Measurements from ENCODE around the gene AQP1.

Gene AQP1

GRCh38 chr7:30925117-30925516, 13.5 kb downstream of the AQP1 start:
- Histone ChIP-seq H3K36me3 (ENCODE audit: control insufficient read depth in 1 of 2, insufficient read depth in 2 of 2, low read depth in 1 of 2, low read length in 2 of 2) (peaks cover 13 to 40% of the 10 kb centered on the region in 2 experiments), H3K4me1 (ENCODE audit: control insufficient read depth, insufficient read depth, low read depth, low read length) (peaks cover 34% of the 10 kb centered on the region), H3K4me2 (ENCODE audit: low read length, poor library complexity, severe bottlenecking) (no peak overlapping the region), H3K18ac (ENCODE audit: low read depth in 1 of 2, low read length in 2 of 2) (no peak overlapping the region), H2AK5ac (ENCODE audit: low read length, severe bottlenecking) (no peak overlapping the region), H3K9ac (ENCODE audit: low read length) (no peak overlapping the region), H2BK120ac (ENCODE audit: low read depth, low read length) (no peak overlapping the region), H3K23ac (ENCODE audit: low read length in 2 of 2) (no peak overlapping the region), H2AFZ (ENCODE audit: low read depth, low read length) (no peak overlapping the region), H2BK5ac (ENCODE audit: low read depth, low read length, poor library complexity, severe bottlenecking) (no peak overlapping the region), H3K9me3 (ENCODE audit: control insufficient read depth, low read length) (peaks cover 10% of the 10 kb centered on the region), H3K79me1 (replicated peaks; ENCODE audit: low read length, poor library complexity, severe bottlenecking) (no peaks in the 10 kb centered on the region), H2BK12ac (ENCODE audit: low read length in 2 of 2) (no peak overlapping the region), H4K91ac (ENCODE audit: low read length) (no peak overlapping the region), H3K14ac (ENCODE audit: low read length in 2 of 2) (no peak overlapping the region), H4K8ac (ENCODE audit: low read length) (no peak overlapping the region), H3K27me3 (ENCODE audit: control insufficient read depth in 1 of 2, insufficient read depth in 1 of 2, low read length in 2 of 2) (no peaks in the 10 kb centered on the region), H2BK15ac (ENCODE audit: low read depth, poor library complexity, severe bottlenecking) (no peak overlapping the region), H3K4me3 (ENCODE audit: insufficient read depth in 1 of 2, low read depth in 1 of 2, low read length in 2 of 2) (no peak overlapping the region), H3K27ac (ENCODE audit: low read length, poor library complexity, severe bottlenecking) (no peak overlapping the region), H3K4ac (ENCODE audit: low read depth in 1 of 2, low read length in 2 of 2) (no peak overlapping the region)
- WGBS = 89% methylated on average over 2 of the region's 2 CpGs
- no peak for DNase-seq

GRCh38 chr7:30925913-30926312, 14.3 kb downstream of the AQP1 start:
- H3K9ac ChIP-seq (ENCODE audit: low read length) = no peak overlapping the region
- H3K27me3 ChIP-seq (ENCODE audit: control insufficient read depth in 1 of 2, insufficient read depth in 1 of 2, low read length in 2 of 2) = no peaks in the 10 kb centered on the region
- H3K79me1 ChIP-seq (replicated peaks; ENCODE audit: low read length, poor library complexity, severe bottlenecking) = no peaks in the 10 kb centered on the region
- H3K36me3 ChIP-seq (ENCODE audit: control insufficient read depth in 1 of 2, insufficient read depth in 2 of 2, low read depth in 1 of 2, low read length in 2 of 2) = peaks cover 13 to 40% of the 10 kb centered on the region in 2 experiments
- H3K4ac ChIP-seq (ENCODE audit: low read depth in 1 of 2, low read length in 2 of 2) = no peak overlapping the region
- H4K91ac ChIP-seq (ENCODE audit: low read length) = no peak overlapping the region
- H3K4me2 ChIP-seq (ENCODE audit: low read length, poor library complexity, severe bottlenecking) = no peak overlapping the region
- H4K8ac ChIP-seq (ENCODE audit: low read length) = no peak overlapping the region
- H2BK12ac ChIP-seq (ENCODE audit: low read length in 2 of 2) = no peak overlapping the region
- DNase-seq = no peak
- H3K9me3 ChIP-seq (ENCODE audit: control insufficient read depth, low read length) = peaks cover 10% of the 10 kb centered on the region
- no peak overlapping the region for H2BK5ac ChIP-seq (ENCODE audit: low read depth, low read length, poor library complexity, severe bottlenecking)
- H3K18ac ChIP-seq (ENCODE audit: low read depth in 1 of 2, low read length in 2 of 2) = no peak overlapping the region
- 92% methylated on average over 5 of the region's 5 CpGs for WGBS
- peaks cover 34% of the 10 kb centered on the region for H3K4me1 ChIP-seq (ENCODE audit: control insufficient read depth, insufficient read depth, low read depth, low read length)
- no peak overlapping the region for H2AFZ ChIP-seq (ENCODE audit: low read depth, low read length)
- H2BK120ac ChIP-seq (ENCODE audit: low read depth, low read length) = no peak overlapping the region
- no peak overlapping the region for H3K4me3 ChIP-seq (ENCODE audit: insufficient read depth in 1 of 2, low read depth in 1 of 2, low read length in 2 of 2)
- no peak overlapping the region for H2BK15ac ChIP-seq (ENCODE audit: low read depth, poor library complexity, severe bottlenecking)
- no peak overlapping the region for H3K27ac ChIP-seq (ENCODE audit: low read length, poor library complexity, severe bottlenecking)
- H3K14ac ChIP-seq (ENCODE audit: low read length in 2 of 2) = no peak overlapping the region
- no peak overlapping the region for H2AK5ac ChIP-seq (ENCODE audit: low read length, severe bottlenecking)
- H3K23ac ChIP-seq (ENCODE audit: low read length in 2 of 2) = no peak overlapping the region

- H2BK12ac ChIP-seq (ENCODE audit: low read length in 2 of 2) = no peak overlapping the region
- DNase-seq = no peak
- peaks cover 33% of the 10 kb centered on the region for H3K4me1 ChIP-seq (ENCODE audit: control insufficient read depth, insufficient read depth, low read depth, low read length)
- no peak overlapping the region for H3K4me2 ChIP-seq (ENCODE audit: low read length, poor library complexity, severe bottlenecking)
- peaks cover 13 to 40% of the 10 kb centered on the region in 2 experiments for H3K36me3 ChIP-seq (ENCODE audit: control insufficient read depth in 1 of 2, insufficient read depth in 2 of 2, low read depth in 1 of 2, low read length in 2 of 2)
- H3K4me3 ChIP-seq (ENCODE audit: insufficient read depth in 1 of 2, low read depth in 1 of 2, low read length in 2 of 2) = no peak overlapping the region
- H2AFZ ChIP-seq (ENCODE audit: low read depth, low read length) = no peak overlapping the region
- no peak overlapping the region for H2BK120ac ChIP-seq (ENCODE audit: low read depth, low read length)
- no peak overlapping the region for H3K14ac ChIP-seq (ENCODE audit: low read length in 2 of 2)
- peaks cover 10% of the 10 kb centered on the region for H3K9me3 ChIP-seq (ENCODE audit: control insufficient read depth, low read length)
- WGBS = 100% methylated on average over 2 of the region's 5 CpGs
- no peaks in the 10 kb centered on the region for H3K27me3 ChIP-seq (ENCODE audit: control insufficient read depth in 1 of 2, insufficient read depth in 1 of 2, low read length in 2 of 2)
- no peak overlapping the region for H2BK5ac ChIP-seq (ENCODE audit: low read depth, low read length, poor library complexity, severe bottlenecking)
- H3K9ac ChIP-seq (ENCODE audit: low read length) = no peak overlapping the region
- H4K91ac ChIP-seq (ENCODE audit: low read length) = no peak overlapping the region
- no peak overlapping the region for H3K4ac ChIP-seq (ENCODE audit: low read depth in 1 of 2, low read length in 2 of 2)
- no peak overlapping the region for H3K27ac ChIP-seq (ENCODE audit: low read length, poor library complexity, severe bottlenecking)
- no peak overlapping the region for H4K8ac ChIP-seq (ENCODE audit: low read length)
- H2AK5ac ChIP-seq (ENCODE audit: low read length, severe bottlenecking) = peak overlapping the region; percentile 42
- H3K79me1 ChIP-seq (replicated peaks; ENCODE audit: low read length, poor library complexity, severe bottlenecking) = no peaks in the 10 kb centered on the region
- no peak overlapping the region for H3K18ac ChIP-seq (ENCODE audit: low read depth in 1 of 2, low read length in 2 of 2)
- no peak overlapping the region for H3K23ac ChIP-seq (ENCODE audit: low read length in 2 of 2)
- H2BK15ac ChIP-seq (ENCODE audit: low read depth, poor library complexity, severe bottlenecking) = no peak overlapping the region
These were observed 14.7 kb downstream of the AQP1 start for GRCh38 chr7:30926313-30926712.

- peaks cover 10% of the 10 kb centered on the region for H3K9me3 ChIP-seq (ENCODE audit: control insufficient read depth, low read length)
- H2BK12ac ChIP-seq (ENCODE audit: low read length in 2 of 2) = no peak overlapping the region
- no peak overlapping the region for H3K23ac ChIP-seq (ENCODE audit: low read length in 2 of 2)
- no peak overlapping the region for H2AFZ ChIP-seq (ENCODE audit: low read depth, low read length)
- no peak overlapping the region for H3K4ac ChIP-seq (ENCODE audit: low read depth in 1 of 2, low read length in 2 of 2)
- no peak overlapping the region for H3K27ac ChIP-seq (ENCODE audit: low read length, poor library complexity, severe bottlenecking)
- no peaks in the 10 kb centered on the region for H3K27me3 ChIP-seq (ENCODE audit: control insufficient read depth in 1 of 2, insufficient read depth in 1 of 2, low read length in 2 of 2)
- peak overlapping the region; percentile 33 for H2AK5ac ChIP-seq (ENCODE audit: low read length, severe bottlenecking)
- peaks cover 32% of the 10 kb centered on the region for H3K4me1 ChIP-seq (ENCODE audit: control insufficient read depth, insufficient read depth, low read depth, low read length)
- H4K8ac ChIP-seq (ENCODE audit: low read length) = no peak overlapping the region
- H3K4me2 ChIP-seq (ENCODE audit: low read length, poor library complexity, severe bottlenecking) = no peak overlapping the region
- H2BK120ac ChIP-seq (ENCODE audit: low read depth, low read length) = no peak overlapping the region
- H4K91ac ChIP-seq (ENCODE audit: low read length) = no peak overlapping the region
- no peak overlapping the region for H3K14ac ChIP-seq (ENCODE audit: low read length in 2 of 2)
- peaks cover 13 to 37% of the 10 kb centered on the region in 2 experiments for H3K36me3 ChIP-seq (ENCODE audit: control insufficient read depth in 1 of 2, insufficient read depth in 2 of 2, low read depth in 1 of 2, low read length in 2 of 2)
- no peak overlapping the region for H2BK5ac ChIP-seq (ENCODE audit: low read depth, low read length, poor library complexity, severe bottlenecking)
- no peak overlapping the region for H3K9ac ChIP-seq (ENCODE audit: low read length)
- H3K79me1 ChIP-seq (replicated peaks; ENCODE audit: low read length, poor library complexity, severe bottlenecking) = no peaks in the 10 kb centered on the region
- 89% methylated on average over 3 of the region's 3 CpGs for WGBS
- no peak for DNase-seq
- no peak overlapping the region for H3K18ac ChIP-seq (ENCODE audit: low read depth in 1 of 2, low read length in 2 of 2)
- no peak overlapping the region for H2BK15ac ChIP-seq (ENCODE audit: low read depth, poor library complexity, severe bottlenecking)
- no peak overlapping the region for H3K4me3 ChIP-seq (ENCODE audit: insufficient read depth in 1 of 2, low read depth in 1 of 2, low read length in 2 of 2)
These were observed 15.4 kb downstream of the AQP1 start for GRCh38 chr7:30927040-30927439.

Measured in mesenchymal stem cell (in vitro differentiated cells and primary cell).